ENCODE results near the gene DRC1.
A peak's percentile ranks its signal among the peaks of the same experiment; 100 is the strongest.

DRC1 gene

GRCh38 chr2:26495705-26496297 is 94.1 kb downstream of the DRC1 start:
- no peak for DNase-seq

- DNase-seq: no peak
These were observed 98.7 kb downstream of the DRC1 start for GRCh38 chr2:26500406-26500805.

GRCh38 chr2:26503231-26503880 is 101.6 kb downstream of the DRC1 start:
- DNase-seq: peak; percentile 78

GRCh38 chr2:26504002-26504401 is 102.3 kb downstream of the DRC1 start:
- no peak for DNase-seq

GRCh38 chr2:26506279-26506678 is 104.6 kb downstream of the DRC1 start:
- no peak for DNase-seq

Measured in CD4-positive, alpha-beta T cell treated with Interleukin-21 for 1 hour (primary cell).